ENCODE measurements around the gene PON3. TPM values are rescaled to one million over a fixed set of nuclear protein-coding genes. Genes with fewer than 3 reads are reported as not detected.
A peak's percentile ranks its signal among the peaks of the same experiment; 100 is the strongest.

The PON3 gene
- total and polyA plus RNA-seq, 2 experiments from 2014 or later, result 0.45 TPM; not detected in 1

DNA sequence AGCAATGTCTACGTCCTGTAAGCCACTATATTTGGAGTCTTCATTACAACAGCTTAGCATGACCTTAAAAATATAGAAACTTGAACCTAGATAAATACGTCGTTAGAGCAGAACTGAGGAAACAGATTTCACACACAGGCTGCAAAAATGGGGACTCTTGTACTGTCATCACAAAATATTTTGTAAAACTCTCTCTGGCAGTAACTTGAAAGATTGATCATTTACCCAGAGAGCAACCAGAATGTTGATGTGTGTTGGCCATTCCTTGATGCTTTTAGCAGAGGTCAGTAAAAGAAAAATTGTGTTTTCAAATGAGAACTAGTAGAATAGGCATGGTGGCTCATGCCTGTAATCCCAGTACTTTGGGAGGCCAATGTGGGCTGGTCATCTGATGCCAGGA is 57.3 kb downstream of the PON3 start:
- TF ChIP-seq, protein P1, sequence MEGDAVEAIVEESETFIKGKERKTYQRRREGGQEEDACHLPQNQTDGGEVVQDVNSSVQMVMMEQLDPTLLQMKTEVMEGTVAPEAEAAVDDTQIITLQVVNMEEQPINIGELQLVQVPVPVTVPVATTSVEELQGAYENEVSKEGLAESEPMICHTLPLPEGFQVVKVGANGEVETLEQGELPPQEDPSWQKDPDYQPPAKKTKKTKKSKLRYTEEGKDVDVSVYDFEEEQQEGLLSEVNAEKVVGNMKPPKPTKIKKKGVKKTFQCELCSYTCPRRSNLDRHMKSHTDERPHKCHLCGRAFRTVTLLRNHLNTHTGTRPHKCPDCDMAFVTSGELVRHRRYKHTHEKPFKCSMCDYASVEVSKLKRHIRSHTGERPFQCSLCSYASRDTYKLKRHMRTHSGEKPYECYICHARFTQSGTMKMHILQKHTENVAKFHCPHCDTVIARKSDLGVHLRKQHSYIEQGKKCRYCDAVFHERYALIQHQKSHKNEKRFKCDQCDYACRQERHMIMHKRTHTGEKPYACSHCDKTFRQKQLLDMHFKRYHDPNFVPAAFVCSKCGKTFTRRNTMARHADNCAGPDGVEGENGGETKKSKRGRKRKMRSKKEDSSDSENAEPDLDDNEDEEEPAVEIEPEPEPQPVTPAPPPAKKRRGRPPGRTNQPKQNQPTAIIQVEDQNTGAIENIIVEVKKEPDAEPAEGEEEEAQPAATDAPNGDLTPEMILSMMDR (IDR thresholded peaks at IDR 0.05; ENCODE audit: poor library complexity), result no peak
- TF ChIP-seq EZH2phosphoT487 (IDR thresholded peaks at IDR 0.05; ENCODE audit: low read depth, severe bottlenecking, unreplicated experiment), result no peak
- no peak for TF ChIP-seq EZH2 (IDR thresholded peaks at IDR 0.05; ENCODE audit: borderline replicate concordance)
- WGBS (ENCODE audit: low lambda C conversion rate, missing lambda C conversion rate), result 96% methylated on average over 3 of the region's 3 CpGs

GRCh38 chr7:95335093-95335492 is 61.1 kb downstream of the PON3 start:
- Histone ChIP-seq H3K27me3 (no peaks in the 10 kb centered on the region), H3K4me2 (no peak overlapping the region), H3K9me2 (replicated peaks; ENCODE audit: insufficient read depth) (no peaks in the 10 kb centered on the region), H3K4me1 (ENCODE audit: insufficient read depth) (peaks cover 7% of the 10 kb centered on the region), H3K27ac (no peak overlapping the region), H4K20me1 (ENCODE audit: insufficient read depth, poor library complexity, severe bottlenecking) (no peaks in the 10 kb centered on the region), H3K4me3 (no peak overlapping the region), H3K36me3 (replicated peaks; ENCODE audit: insufficient read depth, low read depth) (no peaks in the 10 kb centered on the region), H2AFZ (no peak overlapping the region), H3K9me3 (ENCODE audit: low read depth) (no peaks in the 10 kb centered on the region), H3K79me2 (no peaks in the 10 kb centered on the region)
- TF ChIP-seq EZH2phosphoT487 (IDR thresholded peaks at IDR 0.05; ENCODE audit: low read depth, severe bottlenecking, unreplicated experiment) (no peak), EZH2 (IDR thresholded peaks at IDR 0.05; ENCODE audit: borderline replicate concordance) (no peak)
- TF ChIP-seq, protein P1 (IDR thresholded peaks at IDR 0.05; ENCODE audit: poor library complexity), result no peak
- no peak for DNase-seq (ENCODE audit: low spot score)

More for the DNA sequence above, 57.3 kb downstream of the PON3 start:
- no peak for DNase-seq (ENCODE audit: low spot score)
- H3K4me3 ChIP-seq, result no peak overlapping the region
- no peak overlapping the region for H3K4me2 ChIP-seq
- no peaks in the 10 kb centered on the region for H3K36me3 ChIP-seq (replicated peaks; ENCODE audit: insufficient read depth, low read depth)
- no peak overlapping the region for H3K27ac ChIP-seq
- no peaks in the 10 kb centered on the region for H3K9me2 ChIP-seq (replicated peaks; ENCODE audit: insufficient read depth)
- no peaks in the 10 kb centered on the region for H3K9me3 ChIP-seq (ENCODE audit: low read depth)
- H3K27me3 ChIP-seq, result no peaks in the 10 kb centered on the region
- no peak overlapping the region for H2AFZ ChIP-seq
- no peaks in the 10 kb centered on the region for H3K79me2 ChIP-seq
- H3K4me1 ChIP-seq (ENCODE audit: insufficient read depth), result peaks cover 7% of the 10 kb centered on the region
- H4K20me1 ChIP-seq (ENCODE audit: insufficient read depth, poor library complexity, severe bottlenecking), result no peaks in the 10 kb centered on the region

- Histone ChIP-seq H3K4me2 (no peak overlapping the region), H4K20me1 (ENCODE audit: insufficient read depth, poor library complexity, severe bottlenecking) (no peaks in the 10 kb centered on the region), H3K4me3 (no peak overlapping the region), H3K79me2 (no peaks in the 10 kb centered on the region), H3K27me3 (no peaks in the 10 kb centered on the region), H3K9me3 (ENCODE audit: low read depth) (no peaks in the 10 kb centered on the region), H3K27ac (no peak overlapping the region), H3K36me3 (replicated peaks; ENCODE audit: insufficient read depth, low read depth) (no peaks in the 10 kb centered on the region), H3K4me1 (ENCODE audit: insufficient read depth) (peaks cover 7% of the 10 kb centered on the region), H2AFZ (no peak overlapping the region), H3K9me2 (replicated peaks; ENCODE audit: insufficient read depth) (no peaks in the 10 kb centered on the region)
- TF ChIP-seq EZH2 (IDR thresholded peaks at IDR 0.05; ENCODE audit: borderline replicate concordance), result no peak
- no peak for DNase-seq (ENCODE audit: low spot score)
Measured at GRCh38 chr7:95334447-95334846, 61.7 kb downstream of the PON3 start.

DNA sequence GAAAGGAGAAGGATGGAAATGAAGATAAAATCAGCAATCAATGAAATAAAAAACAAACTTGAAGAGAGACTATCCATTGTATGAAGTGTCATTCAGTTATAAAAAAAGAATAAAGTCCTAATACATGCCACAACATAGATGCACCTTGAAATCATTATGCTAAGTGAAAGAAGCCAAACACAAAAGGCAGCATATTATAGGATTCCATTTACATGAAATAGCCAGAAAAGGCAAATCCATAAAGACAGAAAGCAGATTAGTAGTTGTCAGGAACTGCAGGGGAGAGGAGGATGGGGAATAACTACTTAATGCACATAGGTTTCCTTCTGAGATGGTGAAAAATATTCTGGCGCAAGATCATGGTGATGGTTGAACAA is 65.2 kb downstream of the PON3 start:
- TF ChIP-seq EZH2phosphoT487 (IDR thresholded peaks at IDR 0.05; ENCODE audit: low read depth, severe bottlenecking, unreplicated experiment) (no peak), EZH2 (IDR thresholded peaks at IDR 0.05; ENCODE audit: borderline replicate concordance) (no peak)
- TF ChIP-seq, protein P1 (IDR thresholded peaks at IDR 0.05; ENCODE audit: poor library complexity), result no peak
- Histone ChIP-seq H3K79me2 (no peaks in the 10 kb centered on the region), H4K20me1 (ENCODE audit: insufficient read depth, poor library complexity, severe bottlenecking) (no peaks in the 10 kb centered on the region), H3K4me1 (ENCODE audit: insufficient read depth) (peaks cover 7% of the 10 kb centered on the region), H3K9me2 (replicated peaks; ENCODE audit: insufficient read depth) (no peaks in the 10 kb centered on the region), H3K4me2 (peak overlapping the region; percentile 52), H2AFZ (peak overlapping the region; percentile 38), H3K9me3 (ENCODE audit: low read depth) (no peaks in the 10 kb centered on the region), H3K27ac (no peak overlapping the region), H3K27me3 (no peaks in the 10 kb centered on the region), H3K36me3 (replicated peaks; ENCODE audit: insufficient read depth, low read depth) (no peaks in the 10 kb centered on the region), H3K4me3 (no peak overlapping the region)
- WGBS (ENCODE audit: low lambda C conversion rate, missing lambda C conversion rate), result 97% methylated on average over 1 of the region's 1 CpG
- no peak for DNase-seq (ENCODE audit: low spot score)
